Muscle of arm (tissue), 12 donors: ENCODE measurements around the gene OSGEP. TPM values are rescaled to one million over a fixed set of nuclear protein-coding genes. Genes with fewer than 3 reads are reported as not detected.

ENCODE experiments used
- DNase-seq: peaks from one replicate; pipeline ENCODE4 v3.0.0-alpha.2; 2013
- polyA plus RNA-seq, 12 donors: library from polyadenylated mRNA; unstranded; fragments of 120-200 nt; gene quantifications; one replicate each; pipeline ENCODE4 v1.2.1, GENCODE V29; 2013; ENCODE audit not compliant: insufficient read length in 12 of 12

OSGEP gene
- polyA plus RNA-seq, 12 donors = 21.1 to 55.6 (median 37.7) TPM; not detected in 1

- no peak for DNase-seq
These were observed 53.5 kb downstream of the OSGEP start for GRCh38 chr14:20400965-20401593.

- no peak for DNase-seq
These were observed 54.0 kb downstream of the OSGEP start for GRCh38 chr14:20400589-20400964.

GRCh38 chr14:20397511-20397910 is 57.1 kb downstream of the OSGEP start:
- no peak for DNase-seq

Other genes with a start within 250 kb of the OSGEP start
- gene OR11H6, start 231.1 kb downstream of the OSGEP start, polyA plus RNA-seq = not detected
- under 1 TPM in 7 of 12 donors, not detected in 5; 0.23 to 0.53 (median 0.35) TPM for gene OR11H7, start 225.8 kb downstream of the OSGEP start, polyA plus RNA-seq
- gene OR11H4, start 215.5 kb downstream of the OSGEP start, polyA plus RNA-seq = not detected
- 10 to 100 TPM in 9 of 12 donors, 1 to 10 TPM in 2, not detected in 1; 8.5 to 14.9 (median 12.3) TPM for gene TTC5, start 148.9 kb downstream of the OSGEP start, polyA plus RNA-seq
- gene CCNB1IP1, start 121.5 kb downstream of the OSGEP start, polyA plus RNA-seq = 10 to 100 TPM in 11 of 12 donors, not detected in 1; 29.4 to 82.6 (median 67.0) TPM
- 10 to 100 TPM in 11 of 12 donors, not detected in 1; 17.2 to 52.0 (median 34.6) TPM for gene PARP2, start 111.2 kb downstream of the OSGEP start, polyA plus RNA-seq
- 10 to 100 TPM in 11 of 12 donors, not detected in 1; 12.3 to 23.8 (median 18.8) TPM for gene TEP1, start 41.3 kb downstream of the OSGEP start, polyA plus RNA-seq
- 1 to 10 TPM in 8 of 12 donors, under 1 TPM in 3, not detected in 1; 0.67 to 3.1 (median 1.6) TPM for gene KLHL33, start 18.6 kb downstream of the OSGEP start, polyA plus RNA-seq
- 100 to 1,000 TPM in 11 of 12 donors, not detected in 1; 131 to 222 (median 161) TPM for gene APEX1, start 414 bp upstream of the OSGEP start, polyA plus RNA-seq
- gene PIP4P1, start 6.6 kb upstream of the OSGEP start, polyA plus RNA-seq = 10 to 100 TPM in 11 of 12 donors, not detected in 1; 16.8 to 33.2 (median 21.7) TPM
- gene PNP, start 14.6 kb upstream of the OSGEP start, polyA plus RNA-seq = 10 to 100 TPM in 8 of 12 donors, 1 to 10 TPM in 3, not detected in 1; 8.0 to 19.0 (median 10.9) TPM
- under 1 TPM in 3 of 12 donors, not detected in 9; 0.12 to 0.39 (median 0.30) TPM for gene RNASE10, start 50.7 kb upstream of the OSGEP start, polyA plus RNA-seq
- not detected for gene RNASE9, start 106.2 kb upstream of the OSGEP start, polyA plus RNA-seq
- not detected for gene RNASE11, start 133.2 kb upstream of the OSGEP start, polyA plus RNA-seq
- not detected for gene RNASE12, start 136.6 kb upstream of the OSGEP start, polyA plus RNA-seq
- not detected for gene OR6S1, start 186.9 kb upstream of the OSGEP start, polyA plus RNA-seq
- gene RNASE4, start 229.7 kb upstream of the OSGEP start, polyA plus RNA-seq = 10 to 100 TPM in 1 of 12 donors, 1 to 10 TPM in 10, not detected in 1; 2.2 to 25.2 (median 4.1) TPM
- 10 to 100 TPM in 1 of 12 donors, 1 to 10 TPM in 10, not detected in 1; 2.2 to 22.8 (median 2.9) TPM for gene ANG, start 234.0 kb upstream of the OSGEP start, polyA plus RNA-seq